ENCODE measurements around the gene TECR. TPM values are rescaled to one million over a fixed set of nuclear protein-coding genes. Genes with fewer than 3 reads are reported as not detected.

TECR gene
- total and polyA plus RNA-seq, 9 of the 15 experiments (the other 6 are each of a cell fraction or from before 2014, with no cell fraction given): 29.3 to 211 (median 81.4) TPM

DNA sequence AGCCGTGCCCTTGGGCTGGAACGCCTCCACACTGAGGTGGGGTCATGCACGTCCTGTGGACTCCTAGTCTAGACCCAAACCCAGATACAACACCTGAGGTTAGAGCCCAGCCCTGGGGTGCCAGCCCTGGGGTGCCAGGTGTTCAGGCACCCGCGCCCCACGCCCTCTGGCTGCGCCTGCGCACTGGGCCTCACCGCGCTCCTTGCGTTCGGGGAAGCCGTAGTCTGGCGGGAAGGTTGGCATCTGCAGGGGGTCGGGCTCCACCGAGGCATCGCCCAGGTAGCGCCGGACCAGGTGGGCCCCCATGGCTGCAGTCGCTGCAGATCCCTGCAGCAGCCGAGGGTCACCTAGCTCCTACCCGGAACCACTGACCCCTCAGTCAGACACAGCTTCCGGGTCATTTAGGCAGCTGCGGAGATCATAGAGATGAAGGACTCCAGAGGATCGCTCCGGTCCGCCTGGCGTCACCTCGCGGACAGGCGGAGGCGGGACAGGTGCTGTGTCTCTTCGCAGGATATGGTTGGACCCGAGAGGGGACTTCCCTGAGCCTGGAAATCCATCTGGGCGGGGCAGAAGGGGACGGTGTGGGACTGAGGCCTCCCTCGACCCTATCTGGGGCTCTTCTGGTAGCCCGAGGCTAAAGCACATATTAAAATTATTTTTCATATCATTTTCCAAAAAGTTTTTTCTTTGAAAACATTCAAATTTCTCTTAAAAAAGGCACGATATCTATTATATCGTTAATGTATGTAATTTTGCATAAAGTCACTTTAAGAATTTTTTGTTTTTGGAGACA lies 42.5 kb downstream of the TECR start, which contains the start of gene NDUFB7 (continued):
- TF ChIP-seq, protein P1, sequence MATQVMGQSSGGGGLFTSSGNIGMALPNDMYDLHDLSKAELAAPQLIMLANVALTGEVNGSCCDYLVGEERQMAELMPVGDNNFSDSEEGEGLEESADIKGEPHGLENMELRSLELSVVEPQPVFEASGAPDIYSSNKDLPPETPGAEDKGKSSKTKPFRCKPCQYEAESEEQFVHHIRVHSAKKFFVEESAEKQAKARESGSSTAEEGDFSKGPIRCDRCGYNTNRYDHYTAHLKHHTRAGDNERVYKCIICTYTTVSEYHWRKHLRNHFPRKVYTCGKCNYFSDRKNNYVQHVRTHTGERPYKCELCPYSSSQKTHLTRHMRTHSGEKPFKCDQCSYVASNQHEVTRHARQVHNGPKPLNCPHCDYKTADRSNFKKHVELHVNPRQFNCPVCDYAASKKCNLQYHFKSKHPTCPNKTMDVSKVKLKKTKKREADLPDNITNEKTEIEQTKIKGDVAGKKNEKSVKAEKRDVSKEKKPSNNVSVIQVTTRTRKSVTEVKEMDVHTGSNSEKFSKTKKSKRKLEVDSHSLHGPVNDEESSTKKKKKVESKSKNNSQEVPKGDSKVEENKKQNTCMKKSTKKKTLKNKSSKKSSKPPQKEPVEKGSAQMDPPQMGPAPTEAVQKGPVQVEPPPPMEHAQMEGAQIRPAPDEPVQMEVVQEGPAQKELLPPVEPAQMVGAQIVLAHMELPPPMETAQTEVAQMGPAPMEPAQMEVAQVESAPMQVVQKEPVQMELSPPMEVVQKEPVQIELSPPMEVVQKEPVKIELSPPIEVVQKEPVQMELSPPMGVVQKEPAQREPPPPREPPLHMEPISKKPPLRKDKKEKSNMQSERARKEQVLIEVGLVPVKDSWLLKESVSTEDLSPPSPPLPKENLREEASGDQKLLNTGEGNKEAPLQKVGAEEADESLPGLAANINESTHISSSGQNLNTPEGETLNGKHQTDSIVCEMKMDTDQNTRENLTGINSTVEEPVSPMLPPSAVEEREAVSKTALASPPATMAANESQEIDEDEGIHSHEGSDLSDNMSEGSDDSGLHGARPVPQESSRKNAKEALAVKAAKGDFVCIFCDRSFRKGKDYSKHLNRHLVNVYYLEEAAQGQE (IDR thresholded peaks at IDR 0.05; ENCODE audit: borderline replicate concordance): peak; percentile 31; the same call in 1 of the 2 replicates
- TF ChIP-seq, protein P1 (CRISPR knock-in tag; IDR thresholded peaks at IDR 0.05; ENCODE audit: low read depth): peak; percentile 73; the same call in 1 of the 2 replicates
- TF ChIP-seq CXXC5 (CRISPR knock-in tag; IDR thresholded peaks at IDR 0.05) (peak; percentile 65), POLR2B (IDR thresholded peaks at IDR 0.05; ENCODE audit: low read depth, partially characterized antibody) (peak; percentile 80), NONO (IDR thresholded peaks at IDR 0.05; ENCODE audit: low read depth in 2 of 2, low read length in 1 of 2) (peak in 1 of 2 experiments; percentile 49; a peak in 1 of 4 replicates), ZBTB7A (IDR thresholded peaks at IDR 0.05; ENCODE audit: borderline replicate concordance, control insufficient read depth, low read depth, low read length) (peak; percentile 85), HBP1 (CRISPR knock-in tag; IDR thresholded peaks at IDR 0.05) (no peak), NCOR1 (IDR thresholded peaks at IDR 0.05) (peak; percentile 54; the same call in 1 of the 2 replicates), GABPA (tag; conservative IDR thresholded peaks at IDR 0.05; ENCODE audit: low read depth) (peak; percentile 99), HCFC1 (IDR thresholded peaks at IDR 0.05; ENCODE audit: low read depth, low read length) (peak; percentile 89)
- TF ChIP-seq, protein P2, sequence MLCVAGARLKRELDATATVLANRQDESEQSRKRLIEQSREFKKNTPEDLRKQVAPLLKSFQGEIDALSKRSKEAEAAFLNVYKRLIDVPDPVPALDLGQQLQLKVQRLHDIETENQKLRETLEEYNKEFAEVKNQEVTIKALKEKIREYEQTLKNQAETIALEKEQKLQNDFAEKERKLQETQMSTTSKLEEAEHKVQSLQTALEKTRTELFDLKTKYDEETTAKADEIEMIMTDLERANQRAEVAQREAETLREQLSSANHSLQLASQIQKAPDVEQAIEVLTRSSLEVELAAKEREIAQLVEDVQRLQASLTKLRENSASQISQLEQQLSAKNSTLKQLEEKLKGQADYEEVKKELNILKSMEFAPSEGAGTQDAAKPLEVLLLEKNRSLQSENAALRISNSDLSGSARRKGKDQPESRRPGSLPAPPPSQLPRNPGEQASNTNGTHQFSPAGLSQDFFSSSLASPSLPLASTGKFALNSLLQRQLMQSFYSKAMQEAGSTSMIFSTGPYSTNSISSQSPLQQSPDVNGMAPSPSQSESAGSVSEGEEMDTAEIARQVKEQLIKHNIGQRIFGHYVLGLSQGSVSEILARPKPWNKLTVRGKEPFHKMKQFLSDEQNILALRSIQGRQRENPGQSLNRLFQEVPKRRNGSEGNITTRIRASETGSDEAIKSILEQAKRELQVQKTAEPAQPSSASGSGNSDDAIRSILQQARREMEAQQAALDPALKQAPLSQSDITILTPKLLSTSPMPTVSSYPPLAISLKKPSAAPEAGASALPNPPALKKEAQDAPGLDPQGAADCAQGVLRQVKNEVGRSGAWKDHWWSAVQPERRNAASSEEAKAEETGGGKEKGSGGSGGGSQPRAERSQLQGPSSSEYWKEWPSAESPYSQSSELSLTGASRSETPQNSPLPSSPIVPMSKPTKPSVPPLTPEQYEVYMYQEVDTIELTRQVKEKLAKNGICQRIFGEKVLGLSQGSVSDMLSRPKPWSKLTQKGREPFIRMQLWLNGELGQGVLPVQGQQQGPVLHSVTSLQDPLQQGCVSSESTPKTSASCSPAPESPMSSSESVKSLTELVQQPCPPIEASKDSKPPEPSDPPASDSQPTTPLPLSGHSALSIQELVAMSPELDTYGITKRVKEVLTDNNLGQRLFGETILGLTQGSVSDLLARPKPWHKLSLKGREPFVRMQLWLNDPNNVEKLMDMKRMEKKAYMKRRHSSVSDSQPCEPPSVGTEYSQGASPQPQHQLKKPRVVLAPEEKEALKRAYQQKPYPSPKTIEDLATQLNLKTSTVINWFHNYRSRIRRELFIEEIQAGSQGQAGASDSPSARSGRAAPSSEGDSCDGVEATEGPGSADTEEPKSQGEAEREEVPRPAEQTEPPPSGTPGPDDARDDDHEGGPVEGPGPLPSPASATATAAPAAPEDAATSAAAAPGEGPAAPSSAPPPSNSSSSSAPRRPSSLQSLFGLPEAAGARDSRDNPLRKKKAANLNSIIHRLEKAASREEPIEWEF (CRISPR knock-in tag; IDR thresholded peaks at IDR 0.05): no peak
